ENCODE results near the gene SP2.

SP2 gene

GRCh38 chr17:47895347-47895855, 635 bp upstream of the SP2 start:
- TF ChIP-seq TEAD4 (IDR thresholded peaks at IDR 0.05) (0 out of 2 replicates have a peak, but pooled peaks have one; percentile 24), USF1 (IDR thresholded peaks at IDR 0.05) (0 out of 2 replicates have a peak, but pooled peaks have one; percentile 2), CEBPB (IDR thresholded peaks at IDR 0.05) (no peak), EGR1 (IDR thresholded peaks at IDR 0.05) (no peak), MAX (IDR thresholded peaks at IDR 0.05) (peak; percentile 59), YY1 (IDR thresholded peaks at IDR 0.05; ENCODE audit: low read depth) (peak; percentile 68; the same call in 1 of the 2 replicates), RAD21 (IDR thresholded peaks at IDR 0.05; ENCODE audit: low read depth) (no peak), ZBTB7A (IDR thresholded peaks at IDR 0.05; ENCODE audit: low read depth) (0 out of 2 replicates have a peak, but pooled peaks have one; percentile 32), REST (IDR thresholded peaks at IDR 0.05; ENCODE audit: low read depth) (no peak), TAF1 (IDR thresholded peaks at IDR 0.05; ENCODE audit: low read depth) (peak; percentile 57), NFIC (IDR thresholded peaks at IDR 0.05) (no peak), FOXM1 (IDR thresholded peaks at IDR 0.05; ENCODE audit: borderline replicate concordance, low read depth) (no peak)

GRCh38 chr17:47896672-47897490, 845 bp downstream of the SP2 start:
- TF ChIP-seq EGR1 (IDR thresholded peaks at IDR 0.05), result no peak
- peak; percentile 14; the same call in 1 of the 2 replicates for TF ChIP-seq MAX (IDR thresholded peaks at IDR 0.05)

- no peak for TF ChIP-seq TEAD4 (IDR thresholded peaks at IDR 0.05)
- no peak for TF ChIP-seq RAD21 (IDR thresholded peaks at IDR 0.05; ENCODE audit: low read depth)
- no peak for TF ChIP-seq USF1 (IDR thresholded peaks at IDR 0.05)
- TF ChIP-seq REST (IDR thresholded peaks at IDR 0.05; ENCODE audit: low read depth), result no peak
- no peak for TF ChIP-seq NFIC (IDR thresholded peaks at IDR 0.05)
- no peak for TF ChIP-seq ZBTB7A (IDR thresholded peaks at IDR 0.05; ENCODE audit: low read depth)
- no peak for TF ChIP-seq EP300 (IDR thresholded peaks at IDR 0.05; ENCODE audit: borderline replicate concordance)
- no peak for TF ChIP-seq TAF1 (IDR thresholded peaks at IDR 0.05; ENCODE audit: low read depth)
- TF ChIP-seq YY1 (IDR thresholded peaks at IDR 0.05; ENCODE audit: low read depth), result no peak
Measured at GRCh38 chr17:47897561-47897960, 1.5 kb downstream of the SP2 start.

GRCh38 chr17:47898241-47898640, 2.2 kb downstream of the SP2 start:
- TF ChIP-seq TAF1 (IDR thresholded peaks at IDR 0.05; ENCODE audit: low read depth) (no peak), REST (IDR thresholded peaks at IDR 0.05; ENCODE audit: low read depth) (no peak), YY1 (IDR thresholded peaks at IDR 0.05; ENCODE audit: low read depth) (no peak), USF1 (IDR thresholded peaks at IDR 0.05) (no peak), EP300 (IDR thresholded peaks at IDR 0.05; ENCODE audit: borderline replicate concordance) (no peak), CEBPB (IDR thresholded peaks at IDR 0.05) (no peak), MAX (IDR thresholded peaks at IDR 0.05) (no peak), CREB1 (IDR thresholded peaks at IDR 0.05; ENCODE audit: low read depth) (no peak)

All from Ishikawa (cell line).